Measurements from ENCODE around the gene EXO5. TPM values are rescaled to one million over a fixed set of nuclear protein-coding genes. Genes with fewer than 3 reads are reported as not detected.

EXO5 gene
- polyA plus RNA-seq, 1 experiment = 11.1 TPM

DNA sequence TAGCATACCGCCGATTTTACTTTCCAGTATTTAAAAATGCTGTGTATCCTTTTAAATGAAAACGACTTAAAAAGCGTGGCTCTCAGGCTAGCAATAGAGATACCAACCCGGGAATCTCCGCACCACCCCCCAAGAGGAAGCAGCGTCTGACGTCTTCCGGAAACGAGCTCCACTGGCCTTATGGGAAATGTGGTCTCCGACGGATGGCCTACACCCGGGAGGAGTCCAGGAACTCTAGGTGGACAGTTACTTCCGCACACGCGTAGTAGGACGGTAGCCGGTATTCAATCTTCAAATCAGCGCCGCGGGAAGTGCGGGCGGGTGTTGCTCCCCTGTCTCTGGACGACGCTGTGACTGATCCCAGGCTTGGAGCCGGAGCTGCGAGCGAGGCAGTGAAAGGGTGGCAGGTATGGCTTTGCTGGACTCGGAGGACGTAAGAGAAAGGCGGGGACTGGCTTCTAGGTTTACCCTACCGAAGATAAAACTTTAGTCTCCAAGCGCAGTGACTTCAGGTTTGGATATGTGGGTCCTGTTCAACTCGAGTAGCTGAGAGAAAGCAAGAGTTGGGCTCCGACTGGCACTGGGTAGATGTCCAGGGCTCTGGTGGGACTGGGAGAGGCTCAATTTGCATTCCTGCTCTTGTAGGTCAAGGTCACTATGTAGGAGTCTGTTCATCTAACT, 23.0 kb downstream of the EXO5 start, which contains the start of gene ZNF684:
TSS of gene ZNF684 (plus strand) at position 257 of the 681 bp plus-strand sequence. CDS start 1,530 bp downstream, outside the sequence.
- ChIA-PET POLR2A (interaction anchor here (0.6 to 1.2 kb wide), 5 partner anchors 80 to 1711 kb away, joined by 3 to 6 read pairs (median 3); partner anchors contain the start of genes NFYC and ZFP69B), CTCF (interaction anchor here (0.6 to 2.2 kb wide), 12 partner anchors 16 to 421 kb away, joined by 3 to 12 read pairs (median 4); partner anchors contain the start of genes EXO5 and SMAP2)
- no peaks in the 10 kb centered on the region for H3K9me3 ChIP-seq (ENCODE audit: control insufficient read depth, insufficient read depth, low read length)
- peak within 1 kb of the TSS; percentile 77 for H3K27ac ChIP-seq (ENCODE audit: low read depth, low read length)
- peak within 1 kb of the TSS; percentile 89 for H3K4me3 ChIP-seq (ENCODE audit: low read depth, low read length)
- H3K27me3 ChIP-seq (ENCODE audit: control insufficient read depth, insufficient read depth, low read length) = no peaks in the 10 kb centered on the region
- TF ChIP-seq CTCF (IDR thresholded peaks at IDR 0.05; ENCODE audit: low read depth, low read length) = no peak
- DNase-seq (ENCODE audit: low read depth, low spot score) = peak; percentile 85

DNA sequence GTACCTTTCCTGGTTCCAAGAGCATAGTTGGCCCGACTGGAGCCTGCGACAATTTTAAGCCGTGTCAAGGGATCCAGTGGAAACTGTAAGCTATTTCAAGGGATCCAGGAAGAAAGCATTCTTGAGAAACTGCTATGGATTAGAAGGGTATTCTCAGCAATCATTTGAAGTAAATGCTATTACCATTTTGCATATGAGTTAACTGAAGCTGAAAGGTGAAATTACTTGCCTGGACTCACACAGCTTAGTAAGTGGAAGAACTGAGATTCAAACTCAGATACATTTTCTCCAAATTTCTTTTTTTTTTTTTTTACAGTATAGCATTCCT, 23.5 kb downstream of the EXO5 start:
- POLR2A ChIA-PET = interaction anchor here (0.6 to 1.2 kb wide), 3 partner anchors 81 to 160 kb away, joined by 3 to 6 read pairs (median 5); partner anchors contain the start of gene NFYC
- Histone ChIP-seq H3K4me3 (ENCODE audit: low read depth, low read length) (peak overlapping the region; percentile 89), H3K27ac (ENCODE audit: low read depth, low read length) (peak overlapping the region; percentile 77), H3K27me3 (ENCODE audit: control insufficient read depth, insufficient read depth, low read length) (no peaks in the 10 kb centered on the region), H3K9me3 (ENCODE audit: control insufficient read depth, insufficient read depth, low read length) (no peaks in the 10 kb centered on the region)
- no peak for TF ChIP-seq CTCF (IDR thresholded peaks at IDR 0.05; ENCODE audit: low read depth, low read length)
- no peak for DNase-seq (ENCODE audit: low read depth, low spot score)
- CTCF ChIA-PET = interaction anchor here (0.6 to 2.2 kb wide), 22 partner anchors 10 to 421 kb away, joined by 3 to 12 read pairs (median 4); partner anchors contain the start of genes EXO5 and SMAP2

DNA sequence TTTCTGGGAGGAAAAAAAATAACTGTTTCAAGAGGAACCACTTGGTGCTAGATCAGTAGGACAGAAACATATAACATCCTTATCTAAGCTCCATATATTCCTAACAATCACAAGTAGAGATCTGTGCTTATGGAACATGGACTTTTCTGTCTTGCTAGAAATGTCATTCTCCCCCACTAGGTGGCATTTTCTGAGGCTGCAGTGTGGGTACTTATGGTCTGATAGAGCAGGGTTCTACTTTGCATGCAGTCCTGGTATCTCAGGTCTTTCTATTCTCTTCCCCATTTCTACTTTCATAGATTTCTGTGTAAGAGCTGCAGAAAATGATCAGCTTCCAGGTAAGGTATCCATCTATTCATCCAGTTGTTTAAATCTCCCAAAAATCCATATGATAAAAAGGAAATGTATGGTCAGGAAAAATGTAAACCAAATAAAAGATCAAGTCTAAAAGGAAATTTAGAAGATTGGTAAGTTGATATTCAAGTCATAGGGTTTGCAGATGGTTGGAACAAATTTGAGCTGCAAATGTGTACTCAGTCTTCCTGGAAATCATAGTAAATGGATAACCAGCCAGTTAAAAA, 24.4 kb downstream of the EXO5 start:
- no peaks in the 10 kb centered on the region for H3K9me3 ChIP-seq (ENCODE audit: control insufficient read depth, insufficient read depth, low read length)
- CTCF ChIA-PET = interaction anchor here (0.5 to 2.2 kb wide), 34 partner anchors 9 to 1697 kb away, joined by 3 to 12 read pairs (median 4); partner anchors contain the start of genes EXO5 and SMAP2
- no peak overlapping the region for H3K27ac ChIP-seq (ENCODE audit: low read depth, low read length)
- POLR2A ChIA-PET = no interaction called here
- no peaks in the 10 kb centered on the region for H3K27me3 ChIP-seq (ENCODE audit: control insufficient read depth, insufficient read depth, low read length)
- TF ChIP-seq CTCF (IDR thresholded peaks at IDR 0.05; ENCODE audit: low read depth, low read length) = peak; percentile 70
- no peak overlapping the region for H3K4me3 ChIP-seq (ENCODE audit: low read depth, low read length)
- DNase-seq (ENCODE audit: low read depth, low spot score) = no peak

DNA sequence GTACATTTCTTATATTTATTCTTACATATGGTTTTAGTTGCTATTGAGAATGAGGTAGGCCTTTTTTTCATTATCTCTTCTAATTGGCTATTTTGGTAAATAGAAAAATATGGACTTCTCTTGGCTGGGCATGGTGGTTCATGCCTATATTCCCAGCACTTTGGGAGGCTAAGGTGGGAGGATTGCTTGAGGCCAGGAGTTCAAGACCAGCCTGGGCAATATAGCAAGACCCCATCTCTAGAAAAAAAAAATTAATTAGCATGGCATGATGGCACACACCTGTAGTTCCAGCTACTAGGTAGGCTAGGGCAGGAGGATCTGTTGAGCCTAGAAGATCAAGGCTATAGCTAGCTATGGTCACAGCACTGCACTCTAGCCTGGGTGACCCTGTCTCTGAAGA, 26.0 kb downstream of the EXO5 start:
- ChIA-PET CTCF (no interaction called here), POLR2A (no interaction called here)
- TF ChIP-seq CTCF (IDR thresholded peaks at IDR 0.05; ENCODE audit: low read depth, low read length) = no peak
- Histone ChIP-seq H3K27ac (ENCODE audit: low read depth, low read length) (no peak overlapping the region), H3K9me3 (ENCODE audit: control insufficient read depth, insufficient read depth, low read length) (no peaks in the 10 kb centered on the region), H3K27me3 (ENCODE audit: control insufficient read depth, insufficient read depth, low read length) (no peaks in the 10 kb centered on the region), H3K4me3 (ENCODE audit: low read depth, low read length) (no peak overlapping the region)
- no peak for DNase-seq (ENCODE audit: low read depth, low spot score)

GRCh38 chr1:40535732-40536131, 27.2 kb downstream of the EXO5 start:
- CTCF ChIA-PET = interaction anchor here (0.6 kb wide), 1 partner anchor 272 kb away, joined by 7 read pairs; no protein-coding TSS in a partner anchor
- DNase-seq (ENCODE audit: low read depth, low spot score) = no peak
- H3K27ac ChIP-seq (ENCODE audit: low read depth, low read length) = no peak overlapping the region
- POLR2A ChIA-PET = no interaction called here
- H3K9me3 ChIP-seq (ENCODE audit: control insufficient read depth, insufficient read depth, low read length) = no peaks in the 10 kb centered on the region
- no peak for TF ChIP-seq CTCF (IDR thresholded peaks at IDR 0.05; ENCODE audit: low read depth, low read length)
- no peaks in the 10 kb centered on the region for H3K27me3 ChIP-seq (ENCODE audit: control insufficient read depth, insufficient read depth, low read length)
- no peak overlapping the region for H3K4me3 ChIP-seq (ENCODE audit: low read depth, low read length)
